Measurements from ENCODE around the gene VMP1.

Gene VMP1

GRCh38 chr17:59693582-59693981, 13.9 kb upstream of the VMP1 start:
- H3K4me1 Mint-ChIP-seq (ENCODE audit: low read depth): peaks cover 10% of the 10 kb centered on the region
- no peak overlapping the region for H3K4me3 Mint-ChIP-seq
- intact Hi-C loops (cut with micrococcal nuclease): loop anchor here (5.0 kb wide), 1 partner anchor 36 kb away; no protein-coding TSS in a partner anchor
- H3K27me3 Mint-ChIP-seq: no peaks in the 10 kb centered on the region
- no peaks in the 10 kb centered on the region for H3K9me3 Mint-ChIP-seq
- peak overlapping the region; percentile 10 for H3K27ac Mint-ChIP-seq
- peaks cover 99% of the 10 kb centered on the region for H3K36me3 Mint-ChIP-seq (ENCODE audit: low read depth)

GRCh38 chr17:59694344-59694743, 13.1 kb upstream of the VMP1 start:
- peaks cover 10% of the 10 kb centered on the region for H3K4me1 Mint-ChIP-seq (ENCODE audit: low read depth)
- intact Hi-C loops (cut with micrococcal nuclease): loop anchor here (2.0 to 5.0 kb wide), 2 partner anchors 14 to 37 kb away; no protein-coding TSS in a partner anchor
- no peak overlapping the region for H3K4me3 Mint-ChIP-seq
- no peaks in the 10 kb centered on the region for H3K27me3 Mint-ChIP-seq
- H3K27ac Mint-ChIP-seq: peak overlapping the region; percentile 10
- H3K9me3 Mint-ChIP-seq: no peaks in the 10 kb centered on the region
- peaks cover 99% of the 10 kb centered on the region for H3K36me3 Mint-ChIP-seq (ENCODE audit: low read depth)

GRCh38 chr17:59695945-59696681, 11.3 kb upstream of the VMP1 start:
- Mint-ChIP-seq H3K27me3 (no peaks in the 10 kb centered on the region), H3K4me3 (no peak overlapping the region), H3K4me1 (ENCODE audit: low read depth) (peaks cover 17% of the 10 kb centered on the region), H3K36me3 (ENCODE audit: low read depth) (peaks cover 97% of the 10 kb centered on the region), H3K9me3 (no peaks in the 10 kb centered on the region), H3K27ac (no peak overlapping the region)
- intact Hi-C loops (cut with micrococcal nuclease): loop anchor here (2.0 kb wide), 1 partner anchor 15 kb away; no protein-coding TSS in a partner anchor

- no peak overlapping the region for H3K4me3 Mint-ChIP-seq
- intact Hi-C loops (cut with micrococcal nuclease): no loop called here
- H3K36me3 Mint-ChIP-seq (ENCODE audit: low read depth): peaks cover 97% of the 10 kb centered on the region
- H3K27me3 Mint-ChIP-seq: no peaks in the 10 kb centered on the region
- H3K4me1 Mint-ChIP-seq (ENCODE audit: low read depth): peaks cover 21% of the 10 kb centered on the region
- H3K27ac Mint-ChIP-seq: no peak overlapping the region
- H3K9me3 Mint-ChIP-seq: no peaks in the 10 kb centered on the region
Observed at GRCh38 chr17:59696682-59697277, 10.7 kb upstream of the VMP1 start.

GRCh38 chr17:59698143-59698542, 9.3 kb upstream of the VMP1 start:
- peaks cover 34% of the 10 kb centered on the region for H3K4me1 Mint-ChIP-seq (ENCODE audit: low read depth)
- H3K9me3 Mint-ChIP-seq: no peaks in the 10 kb centered on the region
- H3K27me3 Mint-ChIP-seq: no peaks in the 10 kb centered on the region
- H3K27ac Mint-ChIP-seq: no peak overlapping the region
- intact Hi-C loops (cut with micrococcal nuclease): no loop called here
- H3K4me3 Mint-ChIP-seq: no peak overlapping the region
- peaks cover 97% of the 10 kb centered on the region for H3K36me3 Mint-ChIP-seq (ENCODE audit: low read depth)

- Mint-ChIP-seq H3K9me3 (no peaks in the 10 kb centered on the region), H3K4me1 (ENCODE audit: low read depth) (peaks cover 44% of the 10 kb centered on the region), H3K27me3 (no peaks in the 10 kb centered on the region), H3K27ac (no peak overlapping the region), H3K36me3 (ENCODE audit: low read depth) (peaks cover 97% of the 10 kb centered on the region), H3K4me3 (no peak overlapping the region)
- intact Hi-C loops (cut with micrococcal nuclease): no loop called here
Observed at GRCh38 chr17:59699218-59699617, 8.2 kb upstream of the VMP1 start.

- intact Hi-C loops (cut with micrococcal nuclease): no loop called here
- no peak overlapping the region for H3K4me3 Mint-ChIP-seq
Observed at GRCh38 chr17:59699786-59700185, 7.7 kb upstream of the VMP1 start.

GRCh38 chr17:59702304-59702703, 5.2 kb upstream of the VMP1 start:
- H3K36me3 Mint-ChIP-seq (ENCODE audit: low read depth): peaks cover 89% of the 10 kb centered on the region
- intact Hi-C loops (cut with micrococcal nuclease): no loop called here
- no peaks in the 10 kb centered on the region for H3K27me3 Mint-ChIP-seq
- H3K27ac Mint-ChIP-seq: no peak overlapping the region
- no peaks in the 10 kb centered on the region for H3K9me3 Mint-ChIP-seq
- H3K4me3 Mint-ChIP-seq: no peak overlapping the region
- peaks cover 62% of the 10 kb centered on the region for H3K4me1 Mint-ChIP-seq (ENCODE audit: low read depth)

More at GRCh38 chr17:59699786-59700185, 7.7 kb upstream of the VMP1 start:
- no peak overlapping the region for H3K27ac Mint-ChIP-seq
- no peaks in the 10 kb centered on the region for H3K9me3 Mint-ChIP-seq
- peaks cover 49% of the 10 kb centered on the region for H3K4me1 Mint-ChIP-seq (ENCODE audit: low read depth)
- peaks cover 97% of the 10 kb centered on the region for H3K36me3 Mint-ChIP-seq (ENCODE audit: low read depth)
- H3K27me3 Mint-ChIP-seq: no peaks in the 10 kb centered on the region

GRCh38 chr17:59707971-59708430, 547 bp downstream of the VMP1 start:
- Mint-ChIP-seq H3K27me3 (no peaks in the 10 kb centered on the region), H3K9me3 (no peaks in the 10 kb centered on the region), H3K27ac (peak overlapping the region; percentile 93), H3K4me3 (peak overlapping the region; percentile 91), H3K4me1 (ENCODE audit: low read depth) (peaks cover 61% of the 10 kb centered on the region), H3K36me3 (ENCODE audit: low read depth) (peaks cover 55% of the 10 kb centered on the region)
- intact Hi-C loops (cut with micrococcal nuclease): loop anchor here (1.0 to 5.0 kb wide), 3 partner anchors 34 to 184 kb away; partner anchors contain the start of genes CLTC and TUBD1

- Mint-ChIP-seq H3K4me3 (no peak overlapping the region), H3K9me3 (no peaks in the 10 kb centered on the region), H3K36me3 (ENCODE audit: low read depth) (peaks cover 37% of the 10 kb centered on the region), H3K27ac (no peak overlapping the region), H3K27me3 (no peaks in the 10 kb centered on the region), H3K4me1 (ENCODE audit: low read depth) (peaks cover 45% of the 10 kb centered on the region)
- intact Hi-C loops (cut with micrococcal nuclease): no loop called here
Observed at GRCh38 chr17:59711936-59712335, 4.5 kb downstream of the VMP1 start.

- Mint-ChIP-seq H3K36me3 (ENCODE audit: low read depth) (peaks cover 37% of the 10 kb centered on the region), H3K4me1 (ENCODE audit: low read depth) (peaks cover 45% of the 10 kb centered on the region), H3K9me3 (no peaks in the 10 kb centered on the region), H3K27ac (no peak overlapping the region), H3K4me3 (no peak overlapping the region), H3K27me3 (no peaks in the 10 kb centered on the region)
- intact Hi-C loops (cut with micrococcal nuclease): no loop called here
Observed at GRCh38 chr17:59712862-59713261, 5.4 kb downstream of the VMP1 start.

- H3K27me3 Mint-ChIP-seq: no peaks in the 10 kb centered on the region
- H3K36me3 Mint-ChIP-seq (ENCODE audit: low read depth): peaks cover 43% of the 10 kb centered on the region
- H3K4me3 Mint-ChIP-seq: no peak overlapping the region
- intact Hi-C loops (cut with micrococcal nuclease): no loop called here
- H3K27ac Mint-ChIP-seq: no peak overlapping the region
- peaks cover 42% of the 10 kb centered on the region for H3K4me1 Mint-ChIP-seq (ENCODE audit: low read depth)
- no peaks in the 10 kb centered on the region for H3K9me3 Mint-ChIP-seq
Observed at GRCh38 chr17:59714255-59714654, 6.8 kb downstream of the VMP1 start.

GRCh38 chr17:59716427-59716826, 9.0 kb downstream of the VMP1 start:
- Mint-ChIP-seq H3K27me3 (no peaks in the 10 kb centered on the region), H3K4me3 (no peak overlapping the region), H3K27ac (no peak overlapping the region), H3K9me3 (no peaks in the 10 kb centered on the region), H3K4me1 (ENCODE audit: low read depth) (peaks cover 36% of the 10 kb centered on the region), H3K36me3 (ENCODE audit: low read depth) (peaks cover 36% of the 10 kb centered on the region)
- intact Hi-C loops (cut with micrococcal nuclease): no loop called here

- intact Hi-C loops (cut with micrococcal nuclease): no loop called here
- H3K4me1 Mint-ChIP-seq (ENCODE audit: low read depth): peaks cover 45% of the 10 kb centered on the region
- no peak overlapping the region for H3K27ac Mint-ChIP-seq
- H3K27me3 Mint-ChIP-seq: no peaks in the 10 kb centered on the region
- H3K36me3 Mint-ChIP-seq (ENCODE audit: low read depth): peaks cover 35% of the 10 kb centered on the region
- H3K9me3 Mint-ChIP-seq: no peaks in the 10 kb centered on the region
- H3K4me3 Mint-ChIP-seq: no peak overlapping the region
Observed at GRCh38 chr17:59719526-59719925, 12.1 kb downstream of the VMP1 start.

Data from dendritic cell treated with granulocyte-macrophage colony-stimulating factor and Interleukin-4, amounts not matched to agents 40 ng/mL and 50 ng/mL, for 4 days (primary cell).